NCI-H345 treated with DMSO at 0.1 percent for 48 hours (cell line): Measurements from ENCODE around the gene AKNA.
"Not testable (repeated sequence)": the region's sequence is repeated elsewhere in the genome, so short reads cannot be mapped to it uniquely, and the experiment has no call there.

Experiments used
- DNase-seq: peaks from one replicate; lab custom pipeline; 2025; ENCODE audit not compliant: unreplicated experiment; lab: John Stamatoyannopoulos, UW

Gene AKNA

DNA sequence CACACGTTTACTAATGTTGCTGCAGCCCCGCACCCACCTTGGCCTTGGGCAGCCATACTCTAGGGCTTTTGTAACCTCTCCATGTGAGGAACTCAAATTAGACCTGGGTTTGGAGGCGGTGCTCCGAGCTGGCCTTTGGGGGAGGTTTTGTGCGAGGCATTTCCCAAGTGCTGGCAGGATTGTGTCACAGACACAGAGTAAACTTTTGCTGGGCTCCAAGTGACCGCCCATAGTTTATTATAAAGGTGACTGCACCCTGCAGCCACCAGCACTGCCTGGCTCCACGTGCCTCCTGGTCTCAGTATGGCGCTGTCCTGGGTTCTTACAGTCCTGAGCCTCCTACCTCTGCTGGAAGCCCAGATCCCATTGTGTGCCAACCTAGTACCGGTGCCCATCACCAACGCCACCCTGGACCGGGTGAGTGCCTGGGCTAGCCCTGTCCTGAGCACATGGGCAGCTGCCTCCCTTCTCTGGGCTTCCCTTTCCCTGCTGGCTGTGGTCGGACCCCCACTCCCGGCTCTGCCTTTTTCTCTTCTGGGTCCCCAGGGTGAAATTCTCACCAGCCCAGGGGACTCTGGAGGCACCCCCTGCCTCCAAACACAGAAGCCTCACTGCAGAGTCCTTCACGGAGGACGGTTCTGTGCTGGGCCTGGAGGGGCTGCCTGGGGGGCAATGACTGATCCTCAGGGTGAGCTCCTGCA is 64.8 kb downstream of the AKNA start, which contains the start of gene ORM1:
ORM1 (plus strand) TSS at position 268 of the 701 bp plus-strand sequence; CDS start at position 304, 36 bp downstream.
- not testable (repeated sequence) for DNase-seq

DNA sequence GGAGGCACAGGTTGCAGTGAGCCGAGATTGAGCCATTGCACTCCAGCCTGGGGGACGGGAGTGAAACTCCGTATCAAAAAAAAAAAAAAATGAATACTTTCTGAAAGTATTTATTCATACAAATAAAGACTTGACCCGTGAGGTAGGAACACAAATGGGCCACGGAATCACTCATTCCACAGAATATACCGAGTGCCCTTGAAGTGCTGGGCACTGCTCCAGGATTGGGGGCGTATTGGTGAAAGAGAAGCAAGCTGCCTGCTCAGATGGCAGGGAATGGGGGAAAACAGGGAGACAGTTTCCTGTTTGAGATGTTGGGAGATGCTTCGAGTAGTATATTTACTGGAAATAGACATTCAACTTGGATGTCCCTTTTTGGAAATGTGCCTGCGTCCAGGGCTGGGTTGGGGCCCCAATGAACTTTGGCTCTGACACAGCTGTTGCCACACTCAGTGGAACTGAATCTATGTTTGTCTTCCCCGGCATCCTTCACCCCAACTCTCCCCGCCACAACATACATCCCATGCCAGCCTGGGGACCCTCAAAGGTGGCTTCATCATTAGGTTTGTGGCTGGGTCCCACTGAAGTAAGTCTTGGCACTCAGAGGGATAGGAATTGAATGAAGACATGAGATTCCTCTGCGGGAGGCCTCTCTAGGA is 65.5 kb downstream of the AKNA start:
- not testable (repeated sequence) for DNase-seq

DNA sequence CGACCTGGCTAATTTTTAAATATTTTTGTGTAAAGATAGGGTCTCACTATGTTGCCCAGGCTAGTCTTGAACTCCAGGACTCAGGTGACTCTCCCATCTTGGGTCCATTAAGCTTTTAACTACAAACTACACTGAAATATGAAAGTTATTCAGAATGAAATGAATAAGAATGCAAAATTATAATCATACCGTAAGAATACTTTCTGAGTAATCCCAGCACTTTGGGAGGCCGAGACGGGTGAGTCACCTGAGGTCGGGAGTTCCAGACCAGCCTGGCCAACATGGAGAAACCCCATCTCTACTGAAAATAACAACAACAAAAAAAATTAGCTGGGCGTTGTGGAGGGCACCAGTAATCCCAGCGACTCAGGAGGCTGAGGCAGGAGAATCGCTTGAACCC is 66.0 kb downstream of the AKNA start:
- no peak for DNase-seq

DNA sequence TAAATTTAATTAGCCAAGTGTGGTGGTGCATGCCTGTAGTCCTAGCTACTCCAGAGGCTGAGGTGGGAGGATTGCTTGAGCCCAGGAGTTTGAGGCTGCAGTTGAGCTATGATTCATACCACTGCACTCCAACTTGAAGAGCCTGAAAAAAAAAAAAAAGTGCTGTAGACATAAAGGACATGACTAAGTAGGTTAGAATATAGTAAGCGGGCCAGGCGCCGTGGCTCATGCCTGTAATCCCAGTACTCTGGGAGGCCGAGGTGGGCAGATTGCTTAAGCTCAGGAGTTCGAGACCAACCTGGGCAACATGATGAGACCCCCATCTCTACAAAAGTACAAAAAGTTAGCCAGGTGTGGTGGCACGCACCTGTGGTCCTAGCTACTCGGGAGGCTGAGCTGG is 67.1 kb downstream of the AKNA start:
- not testable (repeated sequence) for DNase-seq

DNA sequence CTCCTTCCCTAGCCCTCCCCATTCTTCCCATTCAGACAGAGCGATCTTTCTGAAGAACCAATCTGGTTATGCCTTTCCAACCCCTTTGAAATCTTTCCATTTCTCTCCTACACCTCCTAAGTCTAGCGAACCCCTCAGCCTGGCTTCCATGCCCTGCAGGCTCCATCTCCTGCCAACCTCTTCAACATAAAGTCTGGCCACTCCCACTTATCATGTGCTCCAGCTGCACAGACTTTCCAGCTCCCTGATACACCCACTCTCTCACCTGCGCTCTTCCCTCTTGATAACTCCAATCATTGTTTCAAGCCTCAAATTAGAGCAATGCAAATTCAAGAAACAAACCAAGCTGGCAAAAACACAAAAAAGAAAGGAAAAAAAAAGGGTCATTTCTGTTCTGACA is 68.6 kb downstream of the AKNA start:
- DNase-seq, result peak; percentile 47

DNA sequence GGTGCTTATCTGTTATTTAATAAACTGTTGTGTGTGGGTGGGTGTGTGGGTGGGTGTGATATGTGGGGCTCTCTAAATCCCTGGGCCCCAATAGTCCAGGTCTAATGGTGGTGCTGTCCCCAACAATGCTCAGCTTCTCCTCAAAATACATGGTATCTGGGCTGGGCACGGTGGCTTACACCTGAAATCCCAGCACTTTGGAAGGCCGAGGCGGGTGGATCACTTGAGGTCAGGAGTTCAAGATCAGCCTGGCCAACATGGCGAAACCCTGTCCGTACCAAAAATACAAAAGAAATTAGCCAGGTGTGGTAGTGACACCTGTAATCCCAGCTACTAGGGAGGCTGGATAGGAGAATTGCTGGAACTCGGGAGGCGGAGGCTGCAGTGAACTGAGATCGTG is 69.4 kb downstream of the AKNA start:
- no peak for DNase-seq

DNA sequence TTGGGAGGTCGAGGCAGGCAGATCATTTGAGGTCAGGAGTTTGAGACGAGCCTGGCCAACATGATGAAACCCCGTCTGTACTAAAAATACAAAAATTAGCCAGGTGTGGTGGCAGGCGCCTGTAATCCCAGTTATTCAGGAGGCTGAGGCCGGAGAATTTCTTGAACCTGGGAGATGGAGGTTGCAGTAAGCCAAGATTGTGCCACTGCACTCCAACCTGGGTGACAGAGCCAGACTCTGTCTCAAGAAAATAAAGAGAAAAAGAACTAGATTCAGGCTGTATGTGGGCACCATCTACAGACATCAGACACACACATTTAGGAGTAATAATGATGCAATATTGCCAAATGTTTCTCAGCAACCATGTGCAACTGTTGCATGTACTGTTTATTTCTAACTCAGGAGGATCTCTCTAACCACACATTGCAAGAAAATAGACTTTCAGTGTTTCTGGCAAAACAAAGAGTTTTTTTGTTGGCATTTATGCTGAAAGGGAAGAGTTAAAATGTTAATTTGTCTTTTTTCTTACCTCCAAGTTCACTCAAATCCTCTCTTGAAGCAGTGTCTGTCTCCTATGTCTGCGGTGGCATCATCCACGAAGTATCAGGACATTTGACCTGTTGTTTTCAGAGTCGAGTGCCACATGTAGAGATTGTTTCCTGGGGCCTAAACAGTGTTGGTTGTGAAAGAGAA is 70.0 kb downstream of the AKNA start:
- no peak for DNase-seq

DNA sequence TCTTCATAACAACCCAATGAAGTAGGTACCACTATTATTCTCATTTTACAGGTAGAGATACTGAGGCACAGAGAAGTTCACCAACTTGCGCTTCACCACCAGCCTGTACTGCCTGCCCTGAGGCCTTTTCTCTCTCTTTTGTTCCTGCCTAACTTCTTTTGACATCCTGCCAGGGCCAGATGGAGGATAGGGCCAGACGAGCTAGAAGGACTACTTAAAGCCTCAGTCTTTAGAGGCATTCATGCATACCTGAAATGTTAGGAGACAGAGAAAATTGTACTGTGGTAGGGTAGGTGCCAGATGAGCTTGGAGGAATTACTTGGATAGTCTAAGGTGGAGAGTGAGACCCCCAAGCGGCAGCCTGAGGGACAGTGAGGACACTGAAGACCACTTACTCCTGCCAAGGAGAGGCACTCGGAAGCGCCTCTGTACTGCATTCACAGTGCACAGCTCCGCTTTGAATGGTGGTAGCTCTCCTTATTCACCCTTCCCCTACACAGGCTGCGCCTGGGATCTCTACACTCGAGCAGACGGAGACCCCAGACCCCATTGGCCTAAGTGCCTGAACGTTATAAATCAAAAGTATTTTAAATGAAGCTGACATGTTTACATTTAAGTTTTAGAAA is 71.1 kb downstream of the AKNA start:
- DNase-seq, result peak; percentile 25

DNA sequence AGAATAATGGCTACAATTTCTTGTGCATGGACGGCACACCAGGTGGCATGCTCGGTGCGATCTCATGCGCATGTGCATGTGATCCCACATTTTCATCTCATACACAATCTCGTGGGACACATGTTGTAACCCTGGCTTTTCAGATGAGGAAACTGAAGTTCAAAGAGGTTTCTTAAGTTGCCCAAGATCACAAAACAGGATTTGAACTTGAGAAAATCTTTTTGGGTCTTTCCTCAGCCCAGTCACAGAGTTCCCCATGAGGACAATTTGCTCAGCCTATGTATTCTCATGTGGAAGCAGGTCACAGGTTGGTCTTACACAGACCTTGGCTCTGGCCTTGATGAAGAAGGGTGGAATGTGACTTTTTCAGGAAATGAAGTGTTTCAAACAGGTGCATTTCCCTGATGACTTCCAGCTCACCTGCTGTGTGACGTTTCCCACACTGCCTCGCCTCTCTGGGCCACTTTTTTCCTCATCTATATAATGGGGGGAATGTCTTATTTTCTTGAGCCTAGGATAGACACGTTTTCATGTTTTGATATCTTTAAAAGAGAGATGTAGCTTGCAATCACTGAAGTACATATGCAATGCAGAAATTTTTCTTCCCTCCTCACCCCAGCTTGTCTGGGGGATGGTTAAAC is 71.9 kb downstream of the AKNA start:
- DNase-seq, result no peak

DNA sequence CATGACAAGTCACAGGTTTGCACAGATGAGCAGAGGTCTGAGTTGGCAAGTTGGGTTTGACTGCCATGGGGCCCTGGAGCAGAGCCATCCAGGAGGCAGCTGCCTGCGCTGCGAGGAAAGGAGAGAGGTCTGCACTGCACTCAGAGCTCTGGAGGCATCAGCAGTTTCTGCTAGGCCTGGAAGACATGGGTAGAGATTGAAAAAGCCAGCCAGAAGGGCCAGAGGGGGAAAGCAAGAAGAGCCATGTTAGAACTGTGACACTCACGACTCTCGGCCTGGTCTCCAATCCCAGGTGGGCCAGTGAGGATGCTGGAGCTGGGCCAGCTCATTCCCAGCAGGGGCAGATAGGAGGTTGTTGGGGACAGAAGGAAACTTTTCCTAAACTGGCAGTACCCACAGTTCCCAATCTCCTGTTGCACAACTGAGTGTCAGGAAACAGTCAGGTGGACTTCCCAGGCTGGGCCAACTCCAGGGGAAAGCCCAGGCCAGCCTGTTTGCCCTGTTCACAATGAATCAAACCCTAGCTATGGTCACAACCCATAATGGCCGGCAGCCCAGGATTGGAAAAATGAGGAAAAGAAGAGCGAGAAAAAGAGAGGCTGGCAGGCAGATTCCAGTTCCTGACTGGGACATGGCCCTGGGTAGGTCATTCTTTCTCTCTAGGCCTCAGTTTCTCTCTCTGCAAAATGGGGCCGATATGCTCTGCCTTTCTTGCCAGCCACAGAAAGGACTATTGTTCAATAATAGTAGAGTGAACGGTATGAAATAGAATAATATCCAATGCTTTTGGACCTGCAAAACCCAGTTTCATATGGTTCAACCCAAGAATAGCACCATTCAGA is 72.7 kb downstream of the AKNA start:
- no peak for DNase-seq

DNA sequence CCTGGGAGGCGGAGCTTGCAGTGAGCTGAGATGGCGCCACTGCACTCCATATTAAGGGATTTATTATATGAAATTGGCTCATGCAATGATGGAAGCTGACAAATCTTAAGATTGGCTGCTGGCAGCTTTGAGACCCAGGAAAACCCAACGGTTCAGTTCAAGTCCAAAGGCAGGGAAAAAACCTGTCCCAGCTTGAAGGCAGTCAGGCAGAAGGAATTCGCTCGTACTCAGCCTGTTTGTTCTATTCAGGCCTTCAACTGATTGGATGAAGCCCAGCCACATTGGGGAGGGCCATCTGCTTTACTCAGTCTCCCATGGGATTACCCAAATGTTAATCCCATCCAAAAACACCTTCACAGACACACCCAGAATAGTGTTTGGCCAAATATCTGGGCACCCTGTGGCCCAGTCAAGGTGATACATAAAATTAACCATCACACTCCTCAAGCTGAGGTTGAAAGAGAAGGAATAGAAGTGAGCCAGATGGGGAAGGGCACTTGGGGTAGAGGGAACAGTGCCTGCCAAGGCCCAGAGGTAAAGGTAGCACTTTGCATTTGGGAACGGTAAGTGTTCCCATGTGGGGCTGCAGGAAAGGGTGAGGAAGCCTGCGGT is 73.4 kb downstream of the AKNA start:
- DNase-seq, result no peak

DNA sequence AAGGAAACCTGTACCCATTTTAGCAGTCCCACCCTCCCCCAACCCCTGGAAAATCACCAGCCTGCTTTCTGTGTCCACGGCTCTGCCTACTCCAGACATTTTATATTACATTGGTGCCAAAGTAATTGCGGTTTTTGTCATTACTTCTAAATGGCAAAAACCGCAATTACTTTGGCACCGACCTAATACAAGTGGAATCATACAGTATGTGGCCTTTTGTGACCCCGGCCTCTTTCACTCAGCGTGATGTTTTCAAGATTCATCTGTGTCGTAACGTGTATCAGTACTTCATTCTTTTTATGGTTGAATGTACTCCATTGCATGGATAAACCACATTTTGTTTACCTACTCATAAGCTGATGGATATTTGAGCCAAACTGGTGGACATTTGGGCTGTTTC is 74.6 kb downstream of the AKNA start:
- DNase-seq, result no peak

DNA sequence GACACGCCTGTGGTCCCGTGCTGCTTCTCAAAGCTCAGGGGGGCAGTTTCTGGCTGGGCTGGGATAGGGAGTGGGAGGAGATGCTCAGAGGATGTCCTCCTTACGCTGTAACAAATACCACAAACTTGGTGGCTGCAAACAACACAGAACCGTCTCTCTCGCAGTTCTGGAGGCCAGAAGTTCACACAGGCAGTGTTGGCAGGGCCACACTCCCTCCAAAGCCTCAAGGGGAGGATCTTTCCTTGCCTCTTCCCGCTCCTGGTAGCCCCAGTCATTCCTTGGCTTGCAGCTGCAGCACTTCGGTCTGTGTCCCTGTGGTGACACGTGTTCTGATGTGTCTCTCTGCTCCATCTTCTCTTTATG is 75.3 kb downstream of the AKNA start:
- DNase-seq, result no peak

DNA sequence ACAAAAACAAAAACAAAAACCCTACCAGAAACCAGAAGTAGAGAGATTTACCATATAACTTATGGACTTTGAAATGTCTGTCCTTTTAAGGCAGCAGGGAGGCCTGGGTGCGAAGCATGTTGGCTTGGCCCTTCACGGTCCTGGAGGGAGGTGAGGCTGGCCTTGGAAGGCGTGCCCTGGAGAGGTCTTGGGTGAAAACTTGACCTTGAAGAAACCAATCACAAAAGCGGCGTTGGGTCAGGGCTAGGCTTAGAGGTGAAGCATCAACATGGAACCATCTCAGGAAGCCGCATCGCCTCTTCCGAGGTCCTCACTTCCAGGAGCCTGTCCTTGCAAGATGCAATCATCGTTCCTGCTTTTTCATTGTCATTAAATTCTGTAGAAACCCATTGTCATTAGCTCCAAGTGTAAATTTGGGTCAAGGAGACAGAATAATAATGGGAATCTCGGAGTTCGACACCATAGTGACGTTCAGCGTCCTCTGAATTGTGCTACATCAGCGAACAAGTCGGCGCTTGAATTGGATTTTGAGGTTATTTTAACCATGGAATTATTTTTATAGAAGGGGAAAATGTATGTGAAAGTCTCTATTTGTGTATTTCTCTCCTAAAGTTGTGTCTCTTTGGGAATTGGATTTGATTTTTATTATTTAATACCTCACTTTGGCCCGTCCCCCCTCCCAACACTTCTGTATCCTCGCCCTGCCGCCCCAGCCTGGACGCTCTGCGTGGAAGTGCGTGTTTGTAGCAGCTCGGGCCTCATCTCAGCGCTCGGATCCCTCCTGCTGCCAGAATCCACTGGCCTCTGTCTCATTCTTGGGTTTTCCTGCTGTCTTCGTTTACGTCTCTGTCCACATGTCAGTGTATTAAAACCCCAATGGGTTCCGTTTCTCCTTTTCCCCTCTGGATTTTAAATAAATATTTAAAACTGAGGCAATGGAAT is 75.9 kb downstream of the AKNA start:
- DNase-seq, result no peak

DNA sequence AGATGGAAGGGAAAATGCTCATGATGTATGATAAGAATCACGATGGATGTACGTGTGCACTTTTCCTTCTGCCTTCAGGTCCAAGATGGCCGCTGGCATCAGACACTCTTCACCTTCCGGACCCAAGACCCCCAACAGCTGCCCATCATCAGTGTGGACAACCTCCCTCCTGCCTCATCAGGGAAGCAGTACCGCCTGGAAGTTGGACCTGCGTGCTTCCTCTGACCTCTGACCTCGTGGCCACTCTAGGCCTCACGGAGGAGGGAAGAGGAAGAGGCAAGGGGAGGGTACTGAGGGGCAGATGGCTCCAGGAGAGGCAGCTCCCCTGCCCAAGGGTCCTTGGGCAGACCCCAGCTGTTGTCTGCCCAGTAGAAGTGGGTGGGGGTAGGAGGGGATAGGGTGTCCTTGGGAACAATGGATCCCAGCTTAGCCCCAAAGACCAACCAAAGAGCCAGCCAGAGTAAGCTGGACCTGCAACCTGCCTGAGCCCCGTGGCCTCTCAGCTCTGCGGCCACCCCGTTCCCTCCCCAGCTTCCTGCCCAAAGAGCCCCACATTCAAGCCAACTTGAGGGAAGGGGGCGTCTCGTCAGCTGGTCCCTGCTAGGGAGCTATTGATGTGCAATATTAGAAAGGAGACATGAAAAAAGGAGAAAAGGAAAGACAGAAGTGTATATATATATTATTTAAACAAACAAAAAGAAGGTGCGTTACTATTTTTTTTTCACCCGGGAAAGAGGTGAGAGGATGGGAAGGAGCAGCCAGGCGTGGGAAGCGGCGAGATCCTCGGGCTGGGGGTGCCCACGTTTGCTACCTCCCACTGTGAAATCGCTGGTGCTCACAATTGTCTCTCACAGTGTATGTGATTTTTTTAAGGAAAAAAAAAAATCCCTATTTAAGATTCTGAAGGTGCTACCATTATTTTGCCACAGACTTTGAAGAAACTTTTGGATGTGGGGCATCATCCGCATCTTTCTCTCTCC is 77.0 kb downstream of the AKNA start:
- no peak for DNase-seq

DNA sequence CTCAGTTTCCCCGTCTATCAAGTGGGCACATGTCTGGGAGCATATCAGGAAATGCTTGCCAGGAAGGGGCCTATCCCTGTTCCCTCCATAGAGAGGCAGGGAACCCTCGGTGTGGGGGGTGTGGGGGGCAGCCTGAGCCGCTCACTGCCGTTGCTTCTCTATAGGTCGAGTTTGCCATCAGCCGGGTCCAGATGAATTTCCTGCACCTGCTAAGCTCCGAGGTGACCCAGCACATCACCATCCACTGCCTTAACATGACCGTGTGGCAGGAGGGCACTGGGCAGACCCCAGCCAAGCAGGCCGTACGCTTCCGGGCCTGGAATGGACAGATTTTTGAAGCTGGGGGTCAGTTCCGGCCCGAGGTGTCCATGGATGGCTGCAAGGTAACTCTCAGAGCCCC is 78.7 kb downstream of the AKNA start:
- no peak for DNase-seq

DNA sequence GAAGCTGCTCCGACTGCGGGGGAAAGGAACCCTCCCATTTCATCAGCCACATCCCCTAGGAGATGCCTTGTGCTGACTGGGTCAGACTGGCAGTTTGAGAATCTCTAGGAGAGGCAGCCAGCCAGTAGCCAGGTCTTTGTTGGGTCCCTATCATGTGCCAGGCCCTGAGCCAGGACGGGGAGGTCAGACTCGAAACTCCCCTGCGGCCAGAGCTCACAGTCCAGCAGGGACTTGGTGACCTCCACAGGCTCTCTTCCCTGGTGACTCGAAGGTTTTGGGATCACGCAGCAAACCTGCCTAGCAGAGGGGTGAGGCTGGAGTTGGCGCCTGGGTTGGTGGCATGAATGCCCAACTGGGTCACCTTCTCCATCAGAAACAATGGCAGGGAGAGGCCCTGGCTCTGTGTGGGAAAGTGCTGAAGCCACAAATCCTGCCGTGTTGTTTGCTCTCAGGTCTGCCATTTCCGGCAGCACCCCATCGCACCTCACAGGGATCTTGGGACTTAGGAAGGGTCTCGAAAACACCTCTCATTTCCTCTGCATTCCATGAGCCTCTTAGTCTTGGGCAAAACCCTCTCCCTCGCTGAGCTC is 79.3 kb downstream of the AKNA start:
- no peak for DNase-seq
